Activated CD8-positive, alpha-beta T cell treated with anti-CD3 and anti-CD28 coated beads for 36 hours (primary cell): ENCODE measurements around the gene MAPK8. TPM values are rescaled to one million over a fixed set of nuclear protein-coding genes. Genes with fewer than 3 reads are reported as not detected.

Experiments
- ATAC-seq: fragments of 200-7000 bp; cut with Tn5 transposase; one replicate; pipeline ENCODE4 v1.10.0; 2021; ENCODE audit warnings: mild to moderate bottlenecking, moderate library complexity
- CTCF ChIA-PET: fragments of 350-600 bp; sonication (Branson Sonifier 250); formaldehyde crosslinking; loops from one replicate; lab custom pipeline; 2021; ENCODE audit warnings: antibody characterized with exemption; lab: Charles Lee
- POLR2A ChIA-PET: fragments of 350-600 bp; sonication (Branson Sonifier 250); formaldehyde crosslinking; loops from one replicate; lab custom pipeline; 2021; ENCODE audit warnings: antibody characterized with exemption; lab: Charles Lee
- DNase-seq: peaks from one replicate; pipeline ENCODE4 v3.0.0-alpha.2; 2020
- H3K27ac Mint-ChIP-seq: one replicate; pipeline ENCODE4 v1.8.0; 2021; ENCODE audit warnings: mild to moderate bottlenecking, mixed read lengths
- H3K27me3 Mint-ChIP-seq: one replicate; pipeline ENCODE4 v1.8.0; 2021; ENCODE audit warnings: mixed read lengths
- H3K36me3 Mint-ChIP-seq: one replicate; pipeline ENCODE4 v1.8.0; 2021; ENCODE audit warnings: low read depth, mixed read lengths
- H3K4me1 Mint-ChIP-seq: one replicate; pipeline ENCODE4 v1.8.0; 2021; ENCODE audit warnings: low read depth, mixed read lengths
- H3K4me3 Mint-ChIP-seq: one replicate; pipeline ENCODE4 v1.8.0; 2021; ENCODE audit warnings: mild to moderate bottlenecking, moderate library complexity, mixed read lengths
- H3K9me3 Mint-ChIP-seq: one replicate; pipeline ENCODE4 v1.8.0; 2021; ENCODE audit warnings: mixed read lengths
- intact Hi-C: fragments of 100-400 bp; cut with micrococcal nuclease; formaldehyde crosslinking; loops from one replicate; pipeline ENCODE4 v1.10.0; 2022
- total RNA-seq, 2 experiments: library from RNA; stranded (reverse); gene quantifications; one replicate each; pipeline ENCODE4 v1.2.3, GENCODE V29; 2021
- TF ChIP-seq, protein P1 (sequence below): fragments of 200-600 bp; IDR thresholded peaks from one replicate; pipeline ENCODE4 v1.8.0; 2022; ENCODE audit warnings: antibody characterized with exemption, mild to moderate bottlenecking

The MAPK8 gene
- total RNA-seq, 2 experiments from 2014 or later, result 40.5 to 41.1 TPM

GRCh38 chr10:48282829-48283228 lies 23.6 kb upstream of the MAPK8 start:
- ChIA-PET CTCF (interaction anchor here (1.0 to 1.1 kb wide), 2 partner anchors 57 to 374 kb away, joined by 3 read pairs; no protein-coding TSS in a partner anchor), POLR2A (no interaction called here)
- no peak overlapping the region for H3K4me3 Mint-ChIP-seq
- no peaks in the 10 kb centered on the region for H3K36me3 Mint-ChIP-seq
- intact Hi-C loops, result no loop called here
- no peaks in the 10 kb centered on the region for H3K4me1 Mint-ChIP-seq
- H3K9me3 Mint-ChIP-seq, result peaks cover 9% of the 10 kb centered on the region
- no peak for ATAC-seq
- TF ChIP-seq, protein P1, sequence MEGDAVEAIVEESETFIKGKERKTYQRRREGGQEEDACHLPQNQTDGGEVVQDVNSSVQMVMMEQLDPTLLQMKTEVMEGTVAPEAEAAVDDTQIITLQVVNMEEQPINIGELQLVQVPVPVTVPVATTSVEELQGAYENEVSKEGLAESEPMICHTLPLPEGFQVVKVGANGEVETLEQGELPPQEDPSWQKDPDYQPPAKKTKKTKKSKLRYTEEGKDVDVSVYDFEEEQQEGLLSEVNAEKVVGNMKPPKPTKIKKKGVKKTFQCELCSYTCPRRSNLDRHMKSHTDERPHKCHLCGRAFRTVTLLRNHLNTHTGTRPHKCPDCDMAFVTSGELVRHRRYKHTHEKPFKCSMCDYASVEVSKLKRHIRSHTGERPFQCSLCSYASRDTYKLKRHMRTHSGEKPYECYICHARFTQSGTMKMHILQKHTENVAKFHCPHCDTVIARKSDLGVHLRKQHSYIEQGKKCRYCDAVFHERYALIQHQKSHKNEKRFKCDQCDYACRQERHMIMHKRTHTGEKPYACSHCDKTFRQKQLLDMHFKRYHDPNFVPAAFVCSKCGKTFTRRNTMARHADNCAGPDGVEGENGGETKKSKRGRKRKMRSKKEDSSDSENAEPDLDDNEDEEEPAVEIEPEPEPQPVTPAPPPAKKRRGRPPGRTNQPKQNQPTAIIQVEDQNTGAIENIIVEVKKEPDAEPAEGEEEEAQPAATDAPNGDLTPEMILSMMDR, result no peak
- H3K27me3 Mint-ChIP-seq, result peaks cover 12% of the 10 kb centered on the region
- no peak for DNase-seq
- no peak overlapping the region for H3K27ac Mint-ChIP-seq

GRCh38 chr10:48284002-48284546 lies 22.4 kb upstream of the MAPK8 start:
- ChIA-PET CTCF (no interaction called here), POLR2A (no interaction called here)
- peaks cover 9% of the 10 kb centered on the region for H3K27me3 Mint-ChIP-seq
- no peak overlapping the region for H3K27ac Mint-ChIP-seq
- H3K36me3 Mint-ChIP-seq, result no peaks in the 10 kb centered on the region
- intact Hi-C loops, result no loop called here
- TF ChIP-seq, protein P1, result no peak
- DNase-seq, result no peak
- peaks cover 9% of the 10 kb centered on the region for H3K9me3 Mint-ChIP-seq
- H3K4me3 Mint-ChIP-seq, result no peak overlapping the region
- ATAC-seq, result no peak
- peaks cover 5% of the 10 kb centered on the region for H3K4me1 Mint-ChIP-seq

- Mint-ChIP-seq H3K36me3 (no peaks in the 10 kb centered on the region), H3K4me3 (no peak overlapping the region), H3K9me3 (peaks cover 9% of the 10 kb centered on the region), H3K27ac (no peak overlapping the region), H3K4me1 (peaks cover 9% of the 10 kb centered on the region), H3K27me3 (peaks cover 9% of the 10 kb centered on the region)
- TF ChIP-seq, protein P1, result no peak
- DNase-seq, result no peak
- no peak for ATAC-seq
- POLR2A ChIA-PET, result no interaction called here
- CTCF ChIA-PET, result no interaction called here
- intact Hi-C loops, result no loop called here
These were observed 21.7 kb upstream of the MAPK8 start for GRCh38 chr10:48284811-48285210.

DNA sequence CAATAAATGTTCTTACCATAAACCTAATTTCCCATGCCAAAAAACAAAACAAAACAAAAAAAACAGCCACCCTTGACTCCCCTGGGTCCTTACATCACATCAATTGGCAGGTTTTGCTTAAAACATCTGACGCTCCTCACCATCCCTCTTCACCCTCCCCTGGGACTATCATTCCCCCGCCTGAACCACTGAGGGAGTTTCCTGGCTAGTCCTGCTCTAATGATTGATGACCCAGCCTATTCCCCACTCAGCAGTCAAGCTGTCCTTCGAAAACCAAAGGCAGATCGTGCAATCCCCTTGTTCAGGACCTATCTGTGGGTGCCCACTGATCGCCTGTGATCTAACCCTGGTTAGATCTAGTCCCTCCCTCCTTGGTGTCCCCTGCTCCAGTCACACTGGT lies 20.8 kb upstream of the MAPK8 start:
- TF ChIP-seq, protein P1, result no peak
- Mint-ChIP-seq H3K27me3 (peaks cover 7% of the 10 kb centered on the region), H3K4me1 (peaks cover 9% of the 10 kb centered on the region), H3K27ac (no peak overlapping the region), H3K36me3 (no peaks in the 10 kb centered on the region), H3K9me3 (peaks cover 9% of the 10 kb centered on the region), H3K4me3 (no peak overlapping the region)
- ChIA-PET CTCF (no interaction called here), POLR2A (no interaction called here)
- no peak for ATAC-seq
- intact Hi-C loops, result no loop called here
- DNase-seq, result no peak

DNA sequence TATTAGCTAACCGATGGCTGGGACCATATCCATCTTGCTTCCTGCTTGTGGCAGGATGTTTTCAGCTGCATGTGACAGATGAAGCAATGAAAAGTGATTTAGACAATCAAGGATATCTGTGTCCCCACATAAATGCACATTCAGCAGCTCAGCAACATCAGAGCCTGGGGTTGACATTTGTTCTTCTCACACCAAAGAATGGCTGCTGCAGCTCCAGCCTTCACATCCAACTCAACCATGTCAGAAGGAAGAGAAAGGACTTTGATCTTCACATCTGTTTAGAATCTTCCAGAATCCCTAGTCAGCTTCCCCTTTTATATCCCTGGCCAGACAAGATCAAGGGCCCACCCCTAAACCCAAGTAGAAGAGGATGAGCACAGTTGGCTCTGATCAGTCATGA lies 20.1 kb upstream of the MAPK8 start:
- Mint-ChIP-seq H3K27ac (no peak overlapping the region), H3K36me3 (no peaks in the 10 kb centered on the region), H3K27me3 (peaks cover 7% of the 10 kb centered on the region), H3K4me3 (no peak overlapping the region), H3K9me3 (peaks cover 9% of the 10 kb centered on the region), H3K4me1 (peaks cover 9% of the 10 kb centered on the region)
- intact Hi-C loops, result no loop called here
- POLR2A ChIA-PET, result interaction anchor here (1.5 kb wide), 1 partner anchor 20 kb away, joined by 3 read pairs; the partner anchor contains the start of gene MAPK8
- no peak for DNase-seq
- CTCF ChIA-PET, result no interaction called here
- ATAC-seq, result no peak
- TF ChIP-seq, protein P1, result no peak
